GM19468 (cell line): Measurements from ENCODE around the gene DCUN1D5.

ENCODE experiments used
- ATAC-seq: cut with Tn5 transposase; IDR thresholded peaks from one replicate; pipeline ENCODE4 v1.9.1; 2021; ENCODE audit warnings: mild to moderate bottlenecking, moderate library complexity, moderate number of reproducible peaks; ENCODE audit not compliant: unreplicated experiment; ENCODE audit errors: extremely low read depth

Gene DCUN1D5

DNA sequence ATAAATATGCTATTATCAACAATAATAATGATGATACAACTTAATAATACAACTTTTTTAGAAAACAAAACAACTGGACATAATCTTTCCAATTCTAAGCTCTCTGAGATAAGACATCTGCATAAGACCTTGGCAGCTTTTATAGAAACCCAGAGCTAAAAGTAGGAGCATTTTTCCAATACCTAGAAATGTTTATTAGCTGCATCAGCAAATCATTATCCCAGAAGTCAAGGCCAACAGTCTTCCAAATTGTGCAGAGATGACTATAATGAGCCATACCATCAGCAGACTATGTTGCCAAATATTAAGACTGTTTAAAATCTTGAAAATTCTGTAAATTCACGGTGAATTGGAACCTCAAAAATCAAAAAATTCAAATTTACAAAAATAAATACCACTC lies 30.3 kb downstream of the DCUN1D5 start:
- ATAC-seq, result no peak

DNA sequence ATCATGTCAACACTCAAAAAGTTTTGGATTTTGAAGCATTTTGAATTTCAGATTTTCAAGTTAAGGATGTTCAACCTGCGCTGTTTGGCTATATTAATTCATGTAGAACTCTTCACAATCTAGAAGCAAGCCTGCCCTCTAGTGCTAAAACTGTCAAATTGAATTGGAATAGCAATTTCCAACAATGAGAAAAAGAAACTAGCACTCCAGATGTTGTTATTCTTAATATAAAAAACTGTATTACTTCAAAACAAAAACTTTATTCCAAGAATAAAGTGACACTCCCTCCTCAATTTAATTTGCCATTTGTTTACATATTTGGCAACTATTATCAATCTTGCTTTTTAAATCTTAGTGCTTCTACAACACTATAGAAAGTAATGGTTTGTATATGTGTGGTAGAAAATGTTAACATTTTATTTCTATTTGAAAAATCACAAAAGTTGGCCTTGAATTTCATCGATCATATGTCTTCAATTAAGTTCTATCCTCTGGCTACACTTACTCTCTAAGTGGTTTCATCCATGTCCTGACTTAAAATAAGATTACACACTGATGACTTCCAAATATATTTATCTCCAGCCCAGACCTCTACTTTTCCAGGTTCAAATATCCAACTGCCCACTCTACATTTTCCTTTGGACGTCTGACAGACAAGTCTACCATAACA lies 36.6 kb downstream of the DCUN1D5 start:
- ATAC-seq, result no peak

DNA sequence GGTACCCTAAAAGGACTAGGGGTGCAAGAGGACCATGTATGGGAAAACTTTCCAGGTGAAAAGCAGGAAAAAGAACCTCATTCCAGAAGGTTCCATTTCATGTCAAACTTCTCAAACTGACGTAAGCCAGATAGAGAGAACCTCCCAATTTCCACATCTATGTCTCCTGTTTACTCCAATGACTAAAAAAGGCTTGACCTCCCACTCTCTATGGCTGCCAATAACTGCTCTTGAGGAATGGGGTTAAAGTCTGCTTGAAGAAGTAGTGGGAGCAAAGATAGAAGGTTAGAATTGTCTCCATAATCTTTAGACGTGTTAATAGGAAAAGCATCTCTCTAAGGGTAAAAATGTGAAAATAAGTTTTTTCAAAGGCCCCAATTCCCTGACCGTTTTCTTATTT lies 38.0 kb downstream of the DCUN1D5 start:
- no peak for ATAC-seq

DNA sequence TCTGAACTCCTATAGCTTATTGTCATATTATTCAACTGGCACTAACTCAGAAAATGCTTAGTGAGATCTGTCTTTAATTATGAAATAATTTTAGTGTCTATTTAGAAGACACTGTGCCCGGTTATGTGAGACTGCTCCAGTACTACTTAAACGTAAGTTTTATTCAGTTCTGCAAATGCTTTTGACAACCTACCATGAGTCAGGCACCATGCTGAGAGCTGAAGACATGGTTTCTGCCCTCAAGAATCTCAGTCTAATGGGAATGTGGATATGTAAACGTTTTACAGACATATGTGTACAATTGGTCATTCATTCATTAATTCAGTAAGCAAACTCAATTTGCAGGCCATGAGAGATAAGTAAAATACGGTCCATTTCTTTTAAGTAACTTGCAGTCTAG lies 40.0 kb downstream of the DCUN1D5 start:
- no peak for ATAC-seq

DNA sequence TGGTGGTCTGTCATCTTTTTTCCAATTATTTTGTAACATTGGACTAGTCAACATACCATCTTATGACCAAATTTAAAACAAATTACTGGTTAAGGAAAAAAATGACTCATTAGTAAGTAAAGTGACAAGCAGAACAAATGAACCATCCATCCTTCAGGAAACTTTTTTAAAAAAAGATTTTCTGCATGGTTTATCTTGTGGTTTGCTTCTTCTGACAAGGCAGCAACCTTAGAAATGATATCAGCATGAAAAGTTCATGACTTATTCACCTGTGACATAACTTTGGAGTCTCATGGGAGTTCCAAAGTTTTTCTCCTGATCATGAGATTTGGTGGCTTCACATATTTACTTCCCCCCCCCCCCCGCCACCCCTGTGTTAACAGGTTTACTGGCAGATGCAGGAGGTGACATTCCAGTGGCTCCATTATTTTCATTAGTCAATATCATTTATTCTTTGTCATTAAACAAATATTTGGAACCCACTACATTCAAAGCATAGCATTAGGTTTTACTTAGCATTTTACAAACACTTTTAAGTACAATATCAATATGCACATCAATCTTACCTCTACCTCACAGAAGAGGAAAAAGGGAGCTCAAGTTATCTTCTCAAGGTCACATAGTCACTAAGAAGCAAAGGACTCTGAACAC lies 40.7 kb downstream of the DCUN1D5 start:
- no peak for ATAC-seq

DNA sequence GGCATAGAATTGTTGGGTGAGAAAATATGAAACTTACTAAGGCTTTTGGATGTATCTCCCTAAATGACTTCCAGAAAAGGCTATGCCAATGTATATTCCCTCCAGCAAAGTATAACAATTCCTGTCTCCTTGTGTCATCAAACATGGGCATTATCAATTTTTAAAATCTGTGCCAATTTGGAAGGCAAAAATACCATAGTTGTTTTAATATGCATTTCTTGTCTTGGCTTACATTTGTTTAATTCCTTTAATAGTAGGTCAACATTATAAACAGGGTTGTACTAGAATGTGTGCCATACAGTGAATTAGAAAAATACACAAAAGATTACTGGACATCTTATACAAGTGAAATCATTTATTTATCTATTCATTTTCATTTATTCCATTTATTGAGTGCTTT lies 41.6 kb downstream of the DCUN1D5 start:
- ATAC-seq, result no peak

DNA sequence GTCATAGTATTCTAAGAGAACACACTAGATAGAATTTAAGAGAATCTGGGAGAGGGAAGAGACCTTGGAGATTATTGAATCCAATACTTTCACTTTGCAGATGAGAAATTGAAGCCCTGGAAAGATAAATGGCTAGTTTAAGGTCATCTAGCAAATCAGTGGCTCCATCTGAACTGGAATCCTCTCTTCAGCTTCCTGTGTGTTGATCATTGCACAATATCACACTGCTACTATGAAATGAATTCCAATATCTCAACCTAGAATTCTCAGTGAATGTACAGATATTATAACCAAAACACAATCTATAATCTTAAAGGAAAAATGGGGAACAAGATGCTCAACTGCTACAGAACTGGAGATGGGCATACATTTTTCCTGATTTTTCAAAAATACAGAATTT lies 44.1 kb downstream of the DCUN1D5 start:
- ATAC-seq, result no peak

DNA sequence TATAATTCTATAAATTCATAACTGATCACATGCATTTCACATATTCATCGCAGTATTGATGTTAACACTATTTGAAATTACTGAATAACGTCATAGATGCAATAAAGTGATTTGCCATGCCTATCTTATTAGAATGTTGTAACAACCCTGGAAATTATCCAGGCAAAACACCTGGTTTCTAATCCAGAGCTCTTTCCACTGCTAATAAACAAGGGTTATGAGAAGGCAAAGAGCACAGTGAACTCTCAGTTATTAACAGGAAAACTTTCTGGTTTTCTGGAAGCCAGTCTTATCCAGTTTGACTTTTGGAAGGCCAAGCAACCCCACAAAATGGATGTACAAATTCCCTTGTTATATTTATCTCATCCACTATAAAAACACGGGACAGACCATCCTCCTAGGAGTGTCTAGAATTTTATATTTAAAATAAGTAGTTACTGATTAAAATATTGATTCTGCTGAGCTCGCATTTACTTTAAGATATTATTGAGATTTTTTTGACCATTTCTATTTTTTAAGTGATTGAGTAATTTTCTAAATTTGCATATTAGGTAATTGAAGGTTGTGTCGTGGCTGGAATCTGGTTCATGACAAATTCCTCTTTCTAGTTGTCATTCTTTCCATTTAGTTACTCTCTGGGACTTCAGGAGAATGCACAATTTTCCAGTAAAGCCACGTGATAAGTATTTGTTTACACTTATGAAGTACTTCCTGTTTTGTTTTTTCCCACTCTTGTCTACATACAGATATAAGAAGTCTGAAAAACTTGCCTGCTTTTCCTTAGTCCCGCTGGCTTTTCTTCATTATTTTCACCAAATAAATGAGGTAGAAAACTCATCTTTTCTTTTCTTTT lies 47.9 kb downstream of the DCUN1D5 start:
- ATAC-seq, result no peak

DNA sequence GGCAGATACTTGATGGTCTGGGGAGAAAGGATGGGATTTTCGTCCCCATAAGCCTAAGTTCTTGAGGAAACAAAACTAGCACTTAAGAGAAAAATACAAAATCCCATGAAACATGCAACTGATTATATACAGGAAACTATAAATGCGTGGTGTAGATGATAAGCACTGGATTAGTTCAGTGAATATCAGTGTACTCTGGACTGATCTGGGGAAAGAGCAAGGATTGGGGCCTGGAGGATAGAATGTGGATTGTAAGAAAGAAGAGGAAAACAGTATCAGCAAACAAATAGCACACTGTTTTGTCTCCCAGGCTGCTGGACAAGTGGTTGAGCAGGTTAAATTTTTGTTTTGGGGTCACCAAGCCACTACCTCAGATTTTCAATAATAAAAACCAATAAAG lies 49.8 kb downstream of the DCUN1D5 start:
- ATAC-seq, result no peak

DNA sequence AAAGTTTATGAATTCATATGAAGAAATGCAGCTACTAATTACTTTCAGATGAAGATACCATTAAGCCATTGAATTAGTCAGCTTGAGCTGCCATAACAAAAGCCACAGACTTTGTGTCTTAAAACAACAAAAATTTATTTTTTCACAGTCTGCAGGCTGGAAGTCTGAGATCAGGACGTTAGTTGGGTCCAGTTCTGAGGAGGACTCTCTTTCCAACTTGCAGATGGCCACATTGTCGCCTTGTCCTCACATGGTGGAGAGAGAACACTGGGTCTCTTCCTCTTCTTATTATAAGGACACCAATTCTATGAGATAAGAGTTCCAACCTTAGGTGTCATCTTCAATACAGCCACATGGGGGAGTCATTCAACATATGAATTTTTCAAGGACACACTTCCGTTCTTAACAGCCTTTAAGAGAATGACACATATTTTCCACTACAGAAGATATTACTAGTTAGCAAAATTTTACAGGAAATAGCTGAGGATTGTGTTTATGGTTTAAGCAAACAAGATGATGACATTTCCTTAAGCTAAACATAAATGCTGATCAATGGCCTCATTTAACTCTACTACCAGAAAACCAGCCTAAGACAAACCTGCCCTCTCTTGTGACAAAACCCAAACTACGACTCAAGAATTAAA lies 56.0 kb downstream of the DCUN1D5 start:
- ATAC-seq, result peak; percentile 96

DNA sequence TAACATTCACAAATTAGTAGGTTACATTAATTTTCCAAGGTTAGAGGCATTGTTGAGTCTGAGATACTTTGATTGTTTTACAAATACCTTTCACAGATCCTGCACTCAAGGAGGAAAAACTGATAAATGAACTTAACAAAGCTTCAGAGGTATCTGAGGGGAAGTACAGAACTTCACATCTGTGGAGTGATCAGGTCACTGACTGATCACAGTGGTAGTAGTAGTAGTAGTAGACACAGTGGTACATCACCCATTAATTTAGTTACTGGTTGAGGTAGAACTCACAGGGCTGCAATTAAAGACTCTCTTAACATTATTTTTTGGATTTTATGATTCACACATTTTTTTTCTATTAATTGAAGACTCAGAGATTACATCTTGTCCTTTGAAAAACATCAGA lies 56.7 kb downstream of the DCUN1D5 start:
- no peak for ATAC-seq

DNA sequence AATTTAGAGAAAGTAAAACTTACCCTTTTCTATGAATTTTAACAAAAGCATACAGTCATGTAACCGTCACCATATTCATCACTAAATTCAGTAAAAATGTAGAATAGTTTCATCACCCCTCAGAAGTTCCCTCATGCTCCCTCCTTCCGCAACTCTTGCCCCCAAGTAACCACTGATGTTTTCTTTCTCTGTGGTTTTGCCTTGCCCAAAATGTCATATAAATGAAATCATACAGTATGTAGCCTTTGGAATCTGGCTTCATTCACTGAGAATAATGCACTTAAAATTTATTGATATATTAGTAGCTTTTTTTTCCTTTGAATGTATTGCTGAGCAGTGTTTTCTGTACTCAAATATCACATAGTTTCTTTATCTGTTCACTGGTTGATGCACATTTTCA lies 60.1 kb downstream of the DCUN1D5 start:
- ATAC-seq, result no peak

DNA sequence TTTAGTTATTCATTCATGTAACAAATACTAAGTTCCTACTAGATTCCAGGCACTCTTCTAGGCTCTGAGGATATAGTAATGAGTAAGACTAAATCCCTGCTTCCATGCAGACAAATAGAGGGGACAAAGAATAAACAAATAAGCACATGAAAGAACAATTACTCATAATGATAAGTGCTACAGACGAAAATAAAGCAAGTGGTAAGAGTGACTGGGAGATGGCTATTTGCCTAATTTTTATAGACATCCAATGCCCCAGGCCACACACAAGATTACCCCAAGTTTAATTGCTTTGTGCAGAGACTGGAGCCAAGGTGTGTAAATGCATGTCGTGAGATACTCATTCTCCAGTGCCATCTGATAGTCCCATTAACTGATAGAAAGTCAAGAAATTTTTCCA lies 62.6 kb downstream of the DCUN1D5 start:
- no peak for ATAC-seq

DNA sequence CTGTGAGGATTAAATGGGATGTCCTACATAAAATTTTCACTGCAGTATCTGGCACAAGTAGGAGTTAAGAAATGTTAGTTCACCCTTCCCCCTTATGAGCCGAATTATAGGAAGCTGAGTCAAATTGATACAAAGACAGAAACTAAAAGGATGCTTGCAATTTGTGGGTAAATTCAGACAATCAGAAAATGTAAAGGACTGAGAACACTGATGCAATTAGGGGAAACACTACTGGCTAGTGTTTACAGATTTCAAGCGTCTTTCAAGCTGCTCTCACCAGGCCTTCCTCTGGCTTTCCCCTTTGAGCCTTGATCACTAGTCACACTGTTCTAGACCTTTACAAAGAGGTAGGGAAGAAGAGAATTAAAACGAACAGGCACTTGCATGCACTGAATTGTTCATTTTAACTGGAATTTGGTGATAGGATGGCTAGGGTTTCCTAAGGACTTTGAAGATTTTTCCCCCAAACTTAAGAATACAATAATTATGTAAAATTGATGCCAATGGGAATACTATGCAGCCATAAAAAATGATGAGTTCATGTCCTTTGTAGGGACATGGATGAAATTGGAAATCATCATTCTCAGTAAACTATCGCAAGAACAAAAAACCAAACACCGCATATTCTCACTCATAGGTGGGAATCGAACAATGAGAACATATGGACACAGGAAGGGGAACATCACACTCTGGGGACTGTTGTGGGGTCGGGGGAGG lies 63.5 kb downstream of the DCUN1D5 start:
- ATAC-seq, result peak; percentile 93

DNA sequence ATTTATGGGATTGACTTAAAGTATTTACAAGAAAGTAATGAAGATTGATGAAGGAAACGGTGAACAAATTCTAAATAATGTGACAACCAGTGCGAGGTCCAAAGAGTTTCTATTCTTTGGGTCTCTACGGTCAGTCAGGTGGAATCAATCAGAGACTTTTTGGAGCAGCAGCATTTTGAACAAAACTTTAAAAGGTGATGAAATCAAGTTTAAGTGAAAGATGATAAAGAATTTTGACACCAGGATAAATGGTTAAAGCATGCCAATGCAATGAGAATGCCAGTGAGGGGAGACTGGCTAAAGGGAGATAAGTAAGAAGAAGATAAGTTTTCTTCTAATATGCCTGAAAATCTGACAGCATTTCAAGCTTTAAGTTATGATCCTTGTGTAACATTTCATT lies 67.9 kb downstream of the DCUN1D5 start:
- ATAC-seq, result no peak

DNA sequence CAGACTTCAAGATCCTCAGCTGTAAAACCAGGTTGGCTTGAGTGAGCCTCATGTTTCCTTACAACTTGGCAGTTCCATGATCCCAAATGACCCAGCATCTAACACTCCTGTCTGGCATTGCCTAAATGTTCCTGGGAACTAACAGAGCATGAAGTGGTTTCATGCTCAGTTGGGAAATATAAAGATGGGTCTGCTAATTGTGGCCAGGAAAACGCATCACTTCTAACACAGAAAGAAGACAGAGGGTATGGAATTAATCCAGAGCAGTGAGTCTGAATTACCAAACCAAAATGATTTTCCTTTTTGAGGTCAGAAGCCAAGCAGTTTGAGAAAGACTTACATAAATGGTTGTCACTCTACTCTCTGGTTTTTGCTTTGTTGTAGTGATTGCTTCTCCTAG lies 75.9 kb downstream of the DCUN1D5 start:
- ATAC-seq, result no peak

DNA sequence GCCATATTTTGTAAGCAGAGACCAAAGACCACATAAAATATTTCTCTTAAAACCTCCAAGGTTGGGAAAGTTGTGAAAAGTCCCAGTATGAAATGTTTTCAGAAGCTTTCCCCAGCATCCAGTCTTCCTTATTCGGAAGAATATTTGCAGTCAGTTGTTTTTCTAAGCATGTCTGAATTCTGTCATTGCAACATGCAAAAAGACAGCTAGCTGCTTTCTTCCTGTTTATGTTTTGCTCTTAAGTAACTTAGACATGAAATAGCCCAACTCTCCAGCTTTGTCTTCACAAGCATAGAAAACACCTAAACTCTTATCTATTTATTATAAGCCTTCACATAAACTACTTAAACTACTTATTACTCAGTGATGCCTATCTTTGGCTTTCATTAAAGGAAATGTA lies 78.5 kb downstream of the DCUN1D5 start:
- ATAC-seq, result no peak
